SK-N-SH (cell line): ENCODE data around the gene POLL. TPM values are rescaled to one million over a fixed set of nuclear protein-coding genes. Genes with fewer than 3 reads are reported as not detected.

ENCODE experiments used
- CTCF ChIA-PET: fragments of 300-600, 350-600 bp; formaldehyde crosslinking; extraction: SDS; loops from one replicate; lab custom pipeline; 2021; lab: Yijun Ruan, JAX
- POLR2A ChIA-PET: fragments of 350-600 bp; sonication (Branson Sonifier 250); formaldehyde crosslinking; extraction: SDS; loops from one replicate; lab custom pipeline; 2020; ENCODE audit warnings: antibody characterized with exemption, inconsistent platforms; lab: Yijun Ruan, JAX
- DNase-seq: peaks from one replicate; pipeline ENCODE4 v3.0.0; 2012
- H2AFZ ChIP-seq: fragments of 200-600 bp; sonication (generic); 2 replicates; pipeline ENCODE4 v1.8.1; 2016; ENCODE audit warnings: antibody characterized with exemption, mild to moderate bottlenecking, low read depth
- H3F3A ChIP-seq: fragments of 200-600 bp; sonication (generic); replicated peaks from 2 replicates; pipeline ENCODE3; 2016; ENCODE audit warnings: antibody characterized with exemption, mild to moderate bottlenecking; ENCODE audit not compliant: insufficient read depth
- H3K27ac ChIP-seq, 2 experiments: fragments of 200-500 bp in 1 of 2; fragments of 200-600 bp in 1 of 2; sonication (Bioruptor generic) in 1 of 2; sonication (generic), shearing (Covaris generic) in 1 of 2; 2 replicates each; pipeline versions ENCODE4 v1.5.1 to v1.6.1; 2014 to 2016; ENCODE audit warnings: low read depth in 2 of 2, inconsistent platforms in 1 of 2, low read length in 1 of 2, mild to moderate bottlenecking in 1 of 2, mixed read lengths in 1 of 2
- H3K27me3 ChIP-seq: fragments of 200-600 bp; sonication (generic), shearing (Covaris generic); 2 replicates; pipeline ENCODE4 v1.6.1; 2016; ENCODE audit warnings: mixed run types; ENCODE audit not compliant: insufficient read depth
- H3K36me3 ChIP-seq, 2 experiments: fragments of 200-500 bp in 1 of 2; fragments of 200-600 bp in 1 of 2; sonication (Bioruptor generic) in 1 of 2; sonication (generic) in 1 of 2; replicated peaks in 1 of 2; 2 replicates each; pipeline versions ENCODE3 to v1.5.1; 2014 to 2016; ENCODE audit warnings: low read length in 1 of 2, mild to moderate bottlenecking in 1 of 2; ENCODE audit not compliant: insufficient read depth in 2 of 2, control insufficient read depth in 1 of 2
- H3K4me1 ChIP-seq, 2 experiments: fragments of 200-500 bp in 1 of 2; fragments of 200-600 bp in 1 of 2; sonication (Bioruptor generic) in 1 of 2; sonication (generic), shearing (Covaris generic) in 1 of 2; 2 replicates each; pipeline versions ENCODE4 v1.5.1 to v1.6.1; 2014 to 2016; ENCODE audit warnings: low read depth in 1 of 2, low read length in 1 of 2, mixed run types in 1 of 2; ENCODE audit not compliant: insufficient read depth in 2 of 2, control insufficient read depth in 1 of 2
- H3K4me2 ChIP-seq: fragments of 200-600 bp; sonication (generic), shearing (Covaris generic); 2 replicates; pipeline ENCODE4 v1.6.1; 2017; ENCODE audit warnings: mixed run types
- H3K4me3 ChIP-seq, 2 experiments: fragments of 200-500 bp in 1 of 2; fragments of 200-600 bp in 1 of 2; sonication (Bioruptor generic) in 1 of 2; sonication (generic), shearing (Covaris generic) in 1 of 2; 2 replicates each; pipeline versions ENCODE4 v1.5.1 to v1.8.1; 2014 to 2016; ENCODE audit warnings: low read depth in 2 of 2, inconsistent platforms in 1 of 2, low read length in 1 of 2, mild to moderate bottlenecking in 1 of 2, mixed read lengths in 1 of 2, moderate library complexity in 1 of 2
- H3K79me2 ChIP-seq: fragments of 200-600 bp; sonication (generic); 2 replicates; pipeline ENCODE4 v1.8.1; 2017; ENCODE audit warnings: mild to moderate bottlenecking; ENCODE audit not compliant: insufficient read depth
- H3K9ac ChIP-seq: fragments of 200-600 bp; sonication (generic); 2 replicates; pipeline ENCODE4 v1.6.1; 2017; ENCODE audit warnings: mixed run types
- H3K9me2 ChIP-seq: fragments of 200-600 bp; sonication (generic); 2 replicates; pipeline ENCODE4 v1.6.1; 2017; ENCODE audit warnings: mixed run types
- H3K9me3 ChIP-seq: fragments of 200-600 bp; sonication (generic); 2 replicates; pipeline ENCODE4 v1.6.1; 2017; ENCODE audit warnings: mixed run types, mild to moderate bottlenecking, moderate library complexity
- H4K20me1 ChIP-seq: fragments of 200-600 bp; sonication (generic); 2 replicates; pipeline ENCODE4 v1.6.1; 2017; ENCODE audit warnings: mild to moderate bottlenecking, mixed run types; ENCODE audit not compliant: insufficient read depth
- CHD2 ChIP-seq: fragments of 150-350 bp; IDR thresholded peaks from 2 replicates; pipeline ENCODE4 v1.6.1; 2018; ENCODE audit warnings: low read length; ENCODE audit not compliant: partially characterized antibody
- CTCF ChIP-seq: fragments of 200-600 bp; sonication (generic); IDR thresholded peaks from 2 replicates; pipeline ENCODE4 v1.6.1; 2017; ENCODE audit warnings: antibody characterized with exemption, mild to moderate bottlenecking, moderate library complexity
- EZH2phosphoT487 ChIP-seq: fragments of 200-600 bp; sonication (generic); IDR thresholded peaks from 2 replicates; pipeline ENCODE4 v1.6.1; 2017; ENCODE audit warnings: low read depth, mixed run types, mild to moderate bottlenecking, antibody characterized with exemption, moderate library complexity, borderline replicate concordance
- FOSL2 ChIP-seq: IDR thresholded peaks from 2 replicates; pipeline ENCODE4 v1.4.0; 2012; ENCODE audit warnings: low read depth, mild to moderate bottlenecking, moderate library complexity, borderline replicate concordance
- FOXM1 ChIP-seq: IDR thresholded peaks from 2 replicates; pipeline ENCODE4 v1.4.0; 2012; ENCODE audit warnings: low read depth, mild to moderate bottlenecking
- GABPA ChIP-seq: IDR thresholded peaks from 2 replicates; pipeline ENCODE4 v1.4.0; 2012; ENCODE audit warnings: low read depth, mild to moderate bottlenecking
- JUND ChIP-seq: IDR thresholded peaks from 2 replicates; pipeline ENCODE4 v1.4.0; 2012
- MAX ChIP-seq: IDR thresholded peaks from 2 replicates; pipeline ENCODE4 v1.4.0; 2012; ENCODE audit warnings: low read depth
- MXI1 ChIP-seq: IDR thresholded peaks from 2 replicates; pipeline ENCODE4 v1.6.1; 2012; ENCODE audit warnings: mild to moderate bottlenecking, low read depth, low read length, improper control_type of control experiment
- PBX3 ChIP-seq: IDR thresholded peaks from 2 replicates; pipeline ENCODE4; 2012
- RFX5 ChIP-seq: IDR thresholded peaks from 2 replicates; pipeline ENCODE4 v1.6.1; 2012; ENCODE audit warnings: mild to moderate bottlenecking, improper control_type of control experiment, low read length
- RXRA ChIP-seq: IDR thresholded peaks from 2 replicates; pipeline ENCODE4 v1.4.0; 2012; ENCODE audit warnings: low read depth, mild to moderate bottlenecking, borderline replicate concordance
- SIN3A ChIP-seq: IDR thresholded peaks from 2 replicates; pipeline ENCODE4 v1.6.1; 2012; ENCODE audit warnings: low read depth, mild to moderate bottlenecking, low read length, moderate library complexity, borderline replicate concordance
- USF1 ChIP-seq: IDR thresholded peaks from 2 replicates; pipeline ENCODE4 v1.4.0; 2012; ENCODE audit warnings: low read depth, borderline replicate concordance
- USF2 ChIP-seq: fragments of 150-350 bp; IDR thresholded peaks from 2 replicates; pipeline ENCODE4 v1.6.1; 2017; ENCODE audit warnings: antibody characterized with exemption, low read length, low read depth, borderline replicate concordance
- YY1 ChIP-seq: IDR thresholded peaks from 2 replicates; pipeline ENCODE4 v1.4.0; 2012; ENCODE audit warnings: low read depth, mild to moderate bottlenecking
- WGBS: methylation state at CpG from one replicate; pipeline ENCODE4 v1.1.6; 2017; ENCODE audit warnings: low lambda C conversion rate; 5-methylcytosine and 5-hydroxymethylcytosine counted together
- polyA plus RNA-seq, 3 experiments: library from polyadenylated mRNA; depleted of rRNA; stranded (reverse); fragments of >200 nt; gene quantifications; 2 replicates each; pipeline ENCODE4 v1.2.3, GENCODE V29; 2012

POLL gene
- polyA plus RNA-seq, 1 of the 3 experiments (the other 2 are of a cell fraction): 22.0 TPM

- 89% methylated on average over 6 of the region's 7 CpGs for WGBS
- H3K9ac ChIP-seq: no peak overlapping the region
- no peaks in the 10 kb centered on the region for H3K9me3 ChIP-seq
- CTCF ChIA-PET: interaction anchor here (0.9 to 4.1 kb wide), 4 partner anchors 11 to 361 kb away, joined by 3 to 26 read pairs (median 4); partner anchors contain the start of genes DPCD and POLL
- no peak overlapping the region for H3K27ac ChIP-seq
- peak; percentile 18 for DNase-seq
- TF ChIP-seq EZH2phosphoT487 (no peak), CHD2 (no peak), RFX5 (no peak), RXRA (no peak), MAX (no peak), PBX3 (no peak), YY1 (no peak), FOSL2 (no peak), FOXM1 (no peak), SIN3A (no peak), MXI1 (no peak)
- H3K27me3 ChIP-seq: no peaks in the 10 kb centered on the region
- no peaks in the 10 kb centered on the region for H4K20me1 ChIP-seq
- H3K79me2 ChIP-seq: no peaks in the 10 kb centered on the region
- H3K4me1 ChIP-seq: peaks cover 0 to 5% of the 10 kb centered on the region in 2 experiments; a peak in 1 of 4 replicates
- no peak overlapping the region for H2AFZ ChIP-seq
- peaks cover 0 to 20% of the 10 kb centered on the region in 2 experiments for H3K36me3 ChIP-seq
- no peaks in the 10 kb centered on the region for H3K9me2 ChIP-seq
- H3K4me3 ChIP-seq: no peak overlapping the region
- H3K4me2 ChIP-seq: no peak overlapping the region
- H3F3A ChIP-seq: no peaks in the 10 kb centered on the region
- POLR2A ChIA-PET: interaction anchor here (0.6 kb wide), 2 partner anchors 118 to 364 kb away, joined by 3 read pairs; no protein-coding TSS in a partner anchor
Measured at GRCh38 chr10:101575580-101576210, 12.4 kb downstream of the POLL start.

- Histone ChIP-seq H3K79me2 (no peaks in the 10 kb centered on the region), H3K9me2 (no peaks in the 10 kb centered on the region), H2AFZ (no peak overlapping the region), H3K27me3 (no peaks in the 10 kb centered on the region), H3K27ac (no peak overlapping the region), H3F3A (no peaks in the 10 kb centered on the region), H3K4me2 (no peak overlapping the region), H3K9ac (no peak overlapping the region), H3K4me1 (peaks cover 0 to 9% of the 10 kb centered on the region in 2 experiments; a peak in 1 of 4 replicates), H3K9me3 (no peaks in the 10 kb centered on the region), H3K4me3 (no peak overlapping the region), H3K36me3 (peaks cover 0 to 14% of the 10 kb centered on the region in 2 experiments), H4K20me1 (no peaks in the 10 kb centered on the region)
- 100% methylated on average over 1 of the region's 3 CpGs for WGBS
- POLR2A ChIA-PET: no interaction called here
- no peak for TF ChIP-seq USF1
- TF ChIP-seq JUND: no peak
- no peak for TF ChIP-seq YY1
- TF ChIP-seq USF2: no peak
- TF ChIP-seq CTCF: no peak
- TF ChIP-seq GABPA: no peak
- peak; percentile 19 for DNase-seq
- CTCF ChIA-PET: interaction anchor here (0.6 to 4.1 kb wide), 4 partner anchors 12 to 361 kb away, joined by 3 to 26 read pairs (median 4); partner anchors contain the start of genes DPCD and POLL
Measured at GRCh38 chr10:101575091-101575490, 13.0 kb downstream of the POLL start.
